HPDE6-E6E7 (cell line): ENCODE measurements around the gene LAMB2.

ENCODE experiments used
- DNase-seq: peaks from one replicate; pipeline ENCODE4 v3.0.0; 2011; ENCODE audit warnings: missing footprints; ENCODE audit errors: extremely low spot score

The LAMB2 gene

GRCh38 chr3:49161808-49162530, 29.1 kb upstream of the LAMB2 start:
- no peak for DNase-seq

- no peak for DNase-seq
Observed at GRCh38 chr3:49161197-49161596, 28.3 kb upstream of the LAMB2 start.

- no peak for DNase-seq
Observed at GRCh38 chr3:49158792-49159191, 25.9 kb upstream of the LAMB2 start.

GRCh38 chr3:49158103-49158709, 25.4 kb upstream of the LAMB2 start:
- DNase-seq, result no peak

GRCh38 chr3:49157289-49157688, 24.4 kb upstream of the LAMB2 start:
- DNase-seq, result no peak

- DNase-seq, result no peak
Observed at GRCh38 chr3:49153349-49153912, 20.6 kb upstream of the LAMB2 start.

- no peak for DNase-seq
Observed at GRCh38 chr3:49151610-49152009, 18.8 kb upstream of the LAMB2 start.

- no peak for DNase-seq
Observed at GRCh38 chr3:49148159-49148558, 15.3 kb upstream of the LAMB2 start.

GRCh38 chr3:49140080-49140479, 7.2 kb upstream of the LAMB2 start:
- DNase-seq, result no peak

- no peak for DNase-seq
Observed at GRCh38 chr3:49135499-49135898, 2.6 kb upstream of the LAMB2 start.

- DNase-seq, result no peak
Observed at GRCh38 chr3:49134471-49135265, 1.8 kb upstream of the LAMB2 start.

GRCh38 chr3:49133226-49133951, 539 bp upstream of the LAMB2 start:
- peak; percentile 54 for DNase-seq

- DNase-seq, result no peak
Observed at GRCh38 chr3:49132073-49132436, 795 bp downstream of the LAMB2 start.

- no peak for DNase-seq
Observed at GRCh38 chr3:49131576-49131975, 1.3 kb downstream of the LAMB2 start.

- no peak for DNase-seq
Observed at GRCh38 chr3:49131040-49131439, 1.8 kb downstream of the LAMB2 start.

- no peak for DNase-seq
Observed at GRCh38 chr3:49124991-49125670, 7.7 kb downstream of the LAMB2 start.

GRCh38 chr3:49124203-49124602, 8.6 kb downstream of the LAMB2 start:
- no peak for DNase-seq

- no peak for DNase-seq
Observed at GRCh38 chr3:49123687-49124086, 9.2 kb downstream of the LAMB2 start.

- no peak for DNase-seq
Observed at GRCh38 chr3:49122886-49123545, 9.8 kb downstream of the LAMB2 start.

- no peak for DNase-seq
Observed at GRCh38 chr3:49122451-49122850, 10.4 kb downstream of the LAMB2 start.

- no peak for DNase-seq
Observed at GRCh38 chr3:49122022-49122421, 10.8 kb downstream of the LAMB2 start.
